Raji (cell line): ENCODE data around the gene SCP2D1.

Experiments
- POLR2A ChIP-seq: IDR thresholded peaks from 2 replicates; pipeline ENCODE4 v1.6.1; 2011; ENCODE audit warnings: low read depth, low read length, control low read depth; ENCODE audit not compliant: insufficient read depth

SCP2D1 gene

DNA sequence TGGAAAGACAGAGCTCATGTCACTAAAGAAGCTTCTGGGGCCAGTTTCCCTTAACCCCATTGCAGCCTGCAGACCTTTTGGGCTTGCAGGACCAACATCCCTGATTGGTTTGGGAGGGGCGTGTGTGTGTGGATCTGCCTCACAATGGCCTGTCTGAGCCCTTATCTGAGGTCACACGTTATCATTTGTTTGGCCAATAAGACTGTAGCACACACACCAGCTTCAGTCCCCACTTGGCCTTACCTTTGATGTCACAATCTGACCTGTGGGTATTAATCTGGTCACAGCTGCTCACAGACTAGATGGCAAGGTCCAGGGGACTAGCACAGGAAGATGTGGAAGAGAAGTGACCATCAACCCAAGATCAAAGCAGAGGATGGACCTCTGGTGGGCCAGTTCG lies at the start of gene SCP2D1:
Gene SCP2D1, plus strand, starts transcription at position 301 of the 400 bp plus-strand sequence. Its CDS starts 33 bp downstream, at position 334.
- TF ChIP-seq POLR2A = no peak

- TF ChIP-seq POLR2A = no peak
These were observed 45.9 kb upstream of the SCP2D1 start for GRCh38 chr20:18767676-18768075.

- no peak for TF ChIP-seq POLR2A
These were observed 40.0 kb upstream of the SCP2D1 start for GRCh38 chr20:18773566-18773965.

DNA sequence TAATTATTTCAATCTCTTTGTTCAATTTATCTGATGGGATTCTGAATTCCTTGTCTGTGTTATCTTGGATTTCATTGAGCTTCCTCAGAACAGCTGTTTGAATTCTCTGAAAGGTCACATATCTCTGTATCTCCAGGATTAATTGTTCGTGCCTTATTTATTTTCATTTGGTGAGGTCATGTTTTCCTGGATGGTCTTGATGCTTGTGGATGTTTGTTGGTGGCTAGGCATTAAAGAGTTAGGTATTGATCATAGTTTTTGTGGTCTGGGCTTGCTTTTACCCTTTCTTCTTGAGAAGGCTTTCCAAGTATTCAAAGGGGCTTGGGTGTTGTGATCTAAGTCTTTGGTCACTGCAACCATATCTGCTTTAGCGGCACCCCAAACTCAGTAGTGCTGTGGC lies 39.4 kb upstream of the SCP2D1 start:
- TF ChIP-seq POLR2A = no peak

GRCh38 chr20:18775633-18776032 lies 38.0 kb upstream of the SCP2D1 start:
- TF ChIP-seq POLR2A = no peak

DNA sequence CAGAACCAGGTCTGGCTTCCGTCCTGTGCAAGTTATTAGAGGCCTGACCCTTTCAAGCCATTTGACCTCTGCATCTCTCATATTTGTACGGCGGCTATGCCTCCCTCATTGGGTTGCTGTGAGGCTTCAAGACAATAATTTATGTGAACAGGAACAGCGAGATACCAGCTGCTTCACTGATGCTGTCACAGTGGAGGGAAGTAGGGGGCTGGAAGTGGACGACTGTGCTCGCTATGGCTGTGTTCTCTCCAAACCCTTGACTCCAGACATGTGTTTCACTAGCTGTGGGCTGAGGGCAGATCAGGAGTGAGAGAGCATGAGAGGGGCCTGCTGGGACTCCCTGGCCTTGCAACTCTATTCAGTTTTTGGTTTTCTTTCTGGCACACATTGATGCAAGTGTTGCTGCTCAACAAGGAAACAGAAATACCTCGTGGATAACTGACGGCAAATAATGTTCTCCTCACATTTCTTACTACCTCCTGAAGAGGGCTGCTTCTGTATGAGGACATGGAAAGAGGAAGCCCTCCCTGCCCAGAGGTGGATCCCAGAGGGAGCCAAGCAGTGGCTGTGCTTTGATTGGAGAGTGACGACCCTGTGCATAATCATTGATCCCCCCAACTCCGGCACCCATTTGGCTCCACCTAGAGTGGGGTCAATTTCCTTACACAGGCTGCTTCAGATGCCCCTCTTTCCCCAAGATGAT lies 34.7 kb upstream of the SCP2D1 start:
- TF ChIP-seq POLR2A = no peak

DNA sequence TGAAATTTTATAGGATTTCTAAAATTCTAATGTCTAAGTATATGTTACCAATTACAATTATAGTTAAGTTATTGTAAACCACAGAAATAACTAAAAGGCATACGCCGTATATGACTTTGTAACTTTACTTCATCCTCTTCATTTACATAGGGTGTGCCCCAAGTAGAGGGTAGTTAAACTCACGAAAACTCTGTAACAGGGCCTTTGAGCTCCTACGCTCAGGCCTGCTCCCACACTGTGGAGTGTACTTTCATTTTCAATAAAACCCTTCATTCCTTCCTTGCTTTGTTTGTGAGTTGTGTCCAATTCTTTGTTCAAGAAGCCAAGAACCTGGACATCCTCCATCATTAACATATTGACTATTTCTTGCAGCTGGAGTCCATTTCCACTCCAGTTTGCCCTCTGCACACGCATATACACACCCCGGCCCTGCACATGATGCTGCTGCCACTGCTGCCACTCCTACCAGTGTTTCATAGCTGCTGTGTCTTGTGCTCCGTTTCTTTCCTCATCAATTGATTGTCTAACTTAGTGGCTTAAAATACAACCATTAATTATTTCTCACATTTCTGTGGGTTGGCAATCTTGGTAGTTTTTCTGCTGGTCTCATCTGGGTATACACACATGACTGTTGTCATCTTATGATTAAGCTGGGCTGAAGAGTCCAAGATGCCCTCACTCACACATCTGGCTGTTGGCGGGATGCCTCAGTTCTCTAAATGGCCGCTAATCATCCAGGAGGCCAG lies 33.0 kb upstream of the SCP2D1 start:
- TF ChIP-seq POLR2A = no peak

- TF ChIP-seq POLR2A = no peak
These were observed 32.1 kb upstream of the SCP2D1 start for GRCh38 chr20:18781509-18781908.

- no peak for TF ChIP-seq POLR2A
These were observed 30.1 kb upstream of the SCP2D1 start for GRCh38 chr20:18783385-18783959.

DNA sequence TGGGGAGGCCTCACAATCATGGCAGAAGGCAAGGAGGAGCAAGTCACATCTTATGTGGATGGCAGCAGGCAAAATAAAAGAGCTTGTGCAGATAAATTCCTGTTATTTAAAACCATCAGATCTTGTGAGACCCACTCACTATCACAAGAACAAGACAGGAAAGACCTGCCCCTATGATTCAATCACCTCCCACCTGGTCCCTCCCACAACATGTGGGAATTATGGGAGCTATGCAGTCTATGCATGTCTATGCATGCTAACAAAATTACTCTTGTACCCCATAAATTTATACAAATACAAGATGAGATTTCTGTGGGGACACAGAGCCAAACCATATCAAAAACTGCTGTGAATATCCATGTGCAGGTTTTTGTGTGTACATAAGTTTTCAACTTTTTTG lies 25.6 kb upstream of the SCP2D1 start:
- no peak for TF ChIP-seq POLR2A

DNA sequence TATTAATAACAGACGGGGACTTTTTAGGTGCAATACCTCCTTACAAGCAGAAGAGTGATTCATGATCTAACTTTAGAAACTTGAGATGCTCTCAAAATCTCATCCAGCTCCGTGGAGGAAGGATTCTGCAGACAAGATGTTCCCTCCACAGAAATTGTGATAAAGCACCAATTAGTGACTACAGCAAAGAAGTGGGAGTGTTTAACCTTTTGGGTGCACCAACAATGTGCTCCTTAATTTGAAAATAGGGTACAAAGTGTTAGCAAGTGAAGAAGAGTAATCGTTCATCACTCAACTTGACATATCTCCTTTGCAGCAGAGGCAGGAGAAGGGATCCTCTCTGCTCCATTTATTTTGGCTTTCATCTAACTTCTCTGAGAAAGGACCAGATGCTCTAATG lies 22.8 kb upstream of the SCP2D1 start:
- TF ChIP-seq POLR2A = no peak

DNA sequence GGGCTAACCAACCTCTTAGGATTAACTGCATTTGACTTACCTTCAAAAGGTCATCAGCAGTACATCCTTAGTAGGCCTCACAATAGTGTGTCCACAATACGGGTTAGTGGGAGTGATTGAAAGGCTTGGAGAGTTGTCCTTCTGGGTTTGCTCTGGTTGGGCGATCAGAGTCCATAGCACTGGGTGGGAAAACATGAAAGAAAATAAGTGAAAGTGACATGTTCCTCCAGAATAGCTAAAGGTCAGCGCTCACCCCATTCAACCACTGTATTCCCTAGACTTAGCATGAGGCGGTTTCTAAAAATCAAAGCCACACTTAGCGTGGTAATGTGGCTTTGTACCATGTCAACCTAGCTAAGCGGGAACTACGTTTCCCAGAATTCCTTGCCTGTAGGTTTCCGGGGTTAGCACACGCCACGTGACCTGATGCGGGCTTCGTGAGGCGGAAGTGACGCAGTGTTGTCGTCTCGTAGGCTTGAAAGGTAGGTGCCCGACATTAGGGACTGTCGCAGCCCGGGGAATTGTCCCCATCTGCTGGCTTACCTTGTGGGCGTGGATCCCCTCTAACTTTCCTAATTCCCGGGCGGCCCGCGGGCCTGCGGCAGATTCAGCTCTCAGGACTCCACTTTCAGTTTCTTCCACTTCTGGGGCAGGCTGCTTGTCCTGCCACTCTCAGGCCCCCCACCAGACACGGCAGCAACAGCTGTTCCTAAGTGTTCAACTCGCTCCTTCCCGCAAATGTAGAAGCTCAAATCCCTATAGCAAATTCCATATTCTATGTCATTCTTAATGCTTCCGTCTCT lies 19.8 kb upstream of the SCP2D1 start:
- TF ChIP-seq POLR2A = peak; percentile 82

- no peak for TF ChIP-seq POLR2A
These were observed 19.2 kb upstream of the SCP2D1 start for GRCh38 chr20:18794428-18794787.

- no peak for TF ChIP-seq POLR2A
These were observed 18.2 kb upstream of the SCP2D1 start for GRCh38 chr20:18795366-18795765.

DNA sequence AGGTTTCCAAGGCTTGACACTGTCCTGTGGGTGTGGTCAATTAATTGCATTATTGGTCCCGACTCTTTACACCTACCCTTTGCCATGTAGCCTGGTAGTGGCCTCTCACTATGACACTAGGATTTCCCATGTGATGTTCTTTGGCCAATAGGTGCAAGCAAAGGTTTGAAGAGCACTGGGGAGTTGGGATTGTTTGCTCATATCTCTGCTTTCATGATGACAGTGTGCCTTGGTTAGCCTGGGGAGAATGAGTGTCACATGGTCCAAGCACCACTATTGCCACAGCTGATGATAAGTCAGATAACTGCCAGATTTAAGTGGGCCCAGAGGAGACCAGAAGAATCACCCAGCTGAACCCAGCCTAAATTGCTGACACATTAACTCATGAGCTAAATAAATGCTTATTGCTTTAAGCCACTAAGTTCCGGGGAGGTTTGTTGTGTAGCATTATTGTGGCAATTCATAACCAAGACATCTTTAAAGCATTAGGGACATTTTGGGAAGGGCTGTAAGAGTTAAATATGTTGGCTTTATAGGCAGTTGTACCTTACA lies 17.2 kb upstream of the SCP2D1 start:
- TF ChIP-seq POLR2A = no peak
